WTC11 (cell line): Measurements from ENCODE around the gene PDE4A. TPM values are rescaled to one million over a fixed set of nuclear protein-coding genes. Genes with fewer than 3 reads are reported as not detected.

Experiments used
- ATAC-seq: fragments of 200-7000 bp; cut with Tn5 transposase; 2 replicates; pipeline ENCODE4 v1.10.0; 2021; ENCODE audit warnings: mild to moderate bottlenecking, moderate library complexity
- CTCF ChIA-PET: fragments of 300-600 bp; sonication (Branson Sonifier 250); formaldehyde crosslinking; loops from one replicate; lab custom pipeline; 2021; ENCODE audit warnings: antibody characterized with exemption; lab: Charles Lee
- POLR2A ChIA-PET: fragments of 350-600 bp; sonication (Branson Sonifier 250); formaldehyde crosslinking; loops from one replicate; lab custom pipeline; 2021; ENCODE audit warnings: antibody characterized with exemption; lab: Charles Lee
- DNase-seq: peaks from one replicate; pipeline ENCODE4 v3.0.0; 2021; ENCODE audit warnings: low spot score
- H3K27ac Mint-ChIP-seq: 2 replicates; pipeline ENCODE4 v1.8.0; 2021; ENCODE audit warnings: mixed read lengths
- H3K27me3 Mint-ChIP-seq: 2 replicates; pipeline ENCODE4 v1.8.0; 2021; ENCODE audit warnings: low read depth, mild to moderate bottlenecking, moderate library complexity, mixed read lengths
- H3K36me3 Mint-ChIP-seq: 2 replicates; pipeline ENCODE4 v1.8.0; 2021; ENCODE audit warnings: mixed read lengths
- H3K4me1 Mint-ChIP-seq: 2 replicates; pipeline ENCODE4 v1.8.0; 2022; ENCODE audit warnings: mixed read lengths
- H3K4me3 Mint-ChIP-seq: 2 replicates; pipeline ENCODE4 v1.8.0; 2021; ENCODE audit warnings: mild to moderate bottlenecking, moderate library complexity, mixed read lengths
- H3K9me3 Mint-ChIP-seq: 2 replicates; pipeline ENCODE4 v1.8.0; 2021; ENCODE audit warnings: mixed read lengths
- CTCF ChIP-seq: fragments of 200-600 bp; IDR thresholded peaks from 2 replicates; pipeline ENCODE4 v1.8.0; 2022; ENCODE audit warnings: antibody characterized with exemption
- GTF2I ChIP-seq: fragments of 250-450 bp; sonication (Bioruptor Pico); conservative IDR thresholded peaks from 2 replicates; pipeline ENCODE4 v1.4.0; 2021; ENCODE audit warnings: mild to moderate bottlenecking
- HMGA2 ChIP-seq: fragments of 250-450 bp; sonication (Bioruptor Pico); IDR thresholded peaks from 2 replicates; pipeline ENCODE4 v1.4.0; 2021; ENCODE audit warnings: mild to moderate bottlenecking, moderate library complexity
- NFATC4 ChIP-seq: fragments of 250-450 bp; sonication (Bioruptor Pico); IDR thresholded peaks from 2 replicates; pipeline ENCODE4 v1.9.0; 2021; ENCODE audit warnings: mild to moderate bottlenecking
- RELA ChIP-seq: sonication (generic); formaldehyde crosslinking; IDR thresholded peaks from 2 replicates; pipeline ENCODE4 v1.8.1; 2022; ENCODE audit warnings: missing genetic modification reagents, mild to moderate bottlenecking, borderline replicate concordance
- SMAD4 ChIP-seq: sonication (generic); formaldehyde crosslinking; IDR thresholded peaks from 2 replicates; pipeline ENCODE4 v1.8.0; 2022; ENCODE audit warnings: mild to moderate bottlenecking, missing genetic modification reagents
- TP53 ChIP-seq: sonication (generic); formaldehyde crosslinking; IDR thresholded peaks from 2 replicates; pipeline ENCODE4 v1.8.1; 2023; ENCODE audit warnings: mild to moderate bottlenecking, missing genetic modification reagents
- USF1 ChIP-seq: sonication (generic); formaldehyde crosslinking; IDR thresholded peaks from 2 replicates; pipeline ENCODE4 v1.8.0; 2022; ENCODE audit warnings: mild to moderate bottlenecking, missing genetic modification reagents
- ZBTB21 ChIP-seq: sonication (generic); formaldehyde crosslinking; IDR thresholded peaks from 2 replicates; pipeline ENCODE4 v1.8.1; 2023; ENCODE audit warnings: mild to moderate bottlenecking, missing genetic modification reagents, borderline replicate concordance
- ZBTB43 ChIP-seq: sonication (generic); formaldehyde crosslinking; IDR thresholded peaks from 2 replicates; pipeline ENCODE4 v1.8.1; 2023; ENCODE audit warnings: mild to moderate bottlenecking, missing genetic modification reagents
- ZNF121 ChIP-seq: sonication (generic); formaldehyde crosslinking; IDR thresholded peaks from 2 replicates; pipeline ENCODE4 v1.8.0; 2023; ENCODE audit warnings: missing genetic modification reagents
- ZNF317 ChIP-seq: sonication (generic); formaldehyde crosslinking; IDR thresholded peaks from 2 replicates; pipeline ENCODE4 v1.8.1; 2023; ENCODE audit warnings: low read depth, mild to moderate bottlenecking, moderate library complexity, missing genetic modification reagents, borderline replicate concordance
- ZNF416 ChIP-seq: fragments of 250-450 bp; sonication (Bioruptor Pico); IDR thresholded peaks from 2 replicates; pipeline ENCODE4 v1.9.0; 2021; ENCODE audit warnings: mild to moderate bottlenecking, inconsistent platforms
- ZNF423 ChIP-seq: fragments of 250-450 bp; sonication (Bioruptor Pico); IDR thresholded peaks from 2 replicates; pipeline ENCODE4 v2.1.2; 2022; ENCODE audit warnings: mild to moderate bottlenecking, moderate library complexity
- ZNF425 ChIP-seq: fragments of 250-450 bp; sonication (Bioruptor Pico); conservative IDR thresholded peaks from 2 replicates; pipeline ENCODE4 v1.9.0; 2021; ENCODE audit warnings: mild to moderate bottlenecking
- total RNA-seq: library from RNA; stranded (reverse); gene quantifications from 3 replicates; pipeline ENCODE4 v1.2.3, GENCODE V29; 2021
- TF ChIP-seq, protein P1 (sequence below): sonication (generic); formaldehyde crosslinking; IDR thresholded peaks from 2 replicates; pipeline ENCODE4 v1.8.1; 2023; ENCODE audit warnings: mild to moderate bottlenecking, missing genetic modification reagents, moderate library complexity
- TF ChIP-seq, protein P2 (sequence below): sonication (generic); formaldehyde crosslinking; IDR thresholded peaks from 2 replicates; pipeline ENCODE4 v1.8.1; 2022; ENCODE audit warnings: low read depth, mild to moderate bottlenecking, moderate library complexity, missing genetic modification reagents, borderline replicate concordance
- TF ChIP-seq, protein P3 (sequence below): sonication (generic); formaldehyde crosslinking; IDR thresholded peaks from 2 replicates; pipeline ENCODE4 v1.8.1; 2023; ENCODE audit warnings: mild to moderate bottlenecking, moderate library complexity, missing genetic modification reagents

PDE4A gene
- total RNA-seq, 1 experiment from 2014 or later, result 5.9 TPM

DNA sequence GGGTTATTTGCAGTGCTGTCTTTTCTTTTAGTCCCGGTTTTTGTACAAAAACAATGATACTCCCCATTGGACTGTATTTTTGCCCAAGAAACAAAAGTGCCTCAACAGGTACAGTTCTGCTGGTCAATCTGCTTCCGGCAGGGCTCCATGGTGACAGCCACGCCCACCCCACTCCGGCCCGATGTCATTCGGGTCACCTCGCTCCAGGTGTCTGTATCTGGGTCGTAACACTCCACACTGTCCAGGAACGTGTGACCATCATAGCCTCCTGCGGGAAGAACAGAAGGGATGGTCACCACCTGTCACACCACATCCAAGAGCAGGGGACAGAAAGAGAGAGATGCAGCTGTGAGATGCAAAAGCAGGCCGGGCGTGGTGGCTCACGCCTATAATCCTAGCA lies 66.2 kb downstream of the PDE4A start:
- no peak for ATAC-seq
- Mint-ChIP-seq H3K9me3 (no peaks in the 10 kb centered on the region), H3K4me3 (no peak overlapping the region)
- CTCF ChIA-PET, result interaction anchor here (1.2 kb wide), 1 partner anchor 195 kb away, joined by 3 read pairs; no protein-coding TSS in a partner anchor
- POLR2A ChIA-PET, result no interaction called here
- TF ChIP-seq RELA (CRISPR knock-in tag), result no peak
- TF ChIP-seq HMGA2 (CRISPR knock-in tag), result no peak
- TF ChIP-seq CTCF, result no peak
- no peak for TF ChIP-seq ZNF425 (CRISPR knock-in tag)
- no peak for TF ChIP-seq ZBTB21 (CRISPR knock-in tag)
- TF ChIP-seq, all 79 proteins: peak for 0
- DNase-seq, result no peak
- no peaks in the 10 kb centered on the region for H3K4me1 Mint-ChIP-seq
- 0 out of 2 replicates have a peak overlapping the region, but pooled peaks have one; percentile 23 for H3K27ac Mint-ChIP-seq
- no peaks in the 10 kb centered on the region for H3K27me3 Mint-ChIP-seq
- H3K36me3 Mint-ChIP-seq, result peaks cover 42% of the 10 kb centered on the region

GRCh38 chr19:10491472-10492047 lies 71.2 kb downstream of the PDE4A start:
- ATAC-seq, result no peak
- H3K27me3 Mint-ChIP-seq, result no peaks in the 10 kb centered on the region
- ChIA-PET CTCF (interaction anchor here (0.9 to 1.7 kb wide), 9 partner anchors 8 to 208 kb away, joined by 3 to 12 read pairs (median 4); no protein-coding TSS in a partner anchor), POLR2A (no interaction called here)
- H3K4me3 Mint-ChIP-seq, result no peak overlapping the region
- H3K27ac Mint-ChIP-seq, result peak overlapping the region; percentile 63; the same call in 1 of the 2 replicates
- no peak for DNase-seq
- H3K9me3 Mint-ChIP-seq, result no peaks in the 10 kb centered on the region
- H3K4me1 Mint-ChIP-seq, result no peaks in the 10 kb centered on the region
- H3K36me3 Mint-ChIP-seq, result peaks cover 46% of the 10 kb centered on the region
- 0 out of 2 replicates have a peak, but pooled peaks have one; percentile 27 for TF ChIP-seq RELA (CRISPR knock-in tag)
- TF ChIP-seq USF1 (CRISPR knock-in tag), result no peak
- TF ChIP-seq, protein P1, sequence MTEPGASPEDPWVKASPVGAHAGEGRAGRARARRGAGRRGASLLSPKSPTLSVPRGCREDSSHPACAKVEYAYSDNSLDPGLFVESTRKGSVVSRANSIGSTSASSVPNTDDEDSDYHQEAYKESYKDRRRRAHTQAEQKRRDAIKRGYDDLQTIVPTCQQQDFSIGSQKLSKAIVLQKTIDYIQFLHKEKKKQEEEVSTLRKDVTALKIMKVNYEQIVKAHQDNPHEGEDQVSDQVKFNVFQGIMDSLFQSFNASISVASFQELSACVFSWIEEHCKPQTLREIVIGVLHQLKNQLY, result no peak
- no peak for TF ChIP-seq NFATC4 (CRISPR knock-in tag)

GRCh38 chr19:10497371-10497770 lies 77.0 kb downstream of the PDE4A start:
- POLR2A ChIA-PET, result no interaction called here
- CTCF ChIA-PET, result no interaction called here
- no peaks in the 10 kb centered on the region for H3K27me3 Mint-ChIP-seq
- no peak overlapping the region for H3K4me3 Mint-ChIP-seq
- no peaks in the 10 kb centered on the region for H3K9me3 Mint-ChIP-seq
- H3K36me3 Mint-ChIP-seq, result peaks cover 32% of the 10 kb centered on the region
- DNase-seq (no peak), ATAC-seq (no peak)
- peak overlapping the region; percentile 66; the same call in 1 of the 2 replicates for H3K27ac Mint-ChIP-seq
- peaks cover 22% of the 10 kb centered on the region for H3K4me1 Mint-ChIP-seq
- TF ChIP-seq USF1 (CRISPR knock-in tag) (no peak), ZNF121 (CRISPR knock-in tag) (no peak), ZNF317 (CRISPR knock-in tag) (no peak), TP53 (CRISPR knock-in tag) (no peak), SMAD4 (CRISPR knock-in tag) (no peak), ZBTB21 (CRISPR knock-in tag) (no peak), GTF2I (CRISPR knock-in tag) (no peak), ZBTB43 (CRISPR knock-in tag) (no peak), ZNF423 (CRISPR knock-in tag) (no peak), ZNF416 (no peak)
- TF ChIP-seq, protein P2, sequence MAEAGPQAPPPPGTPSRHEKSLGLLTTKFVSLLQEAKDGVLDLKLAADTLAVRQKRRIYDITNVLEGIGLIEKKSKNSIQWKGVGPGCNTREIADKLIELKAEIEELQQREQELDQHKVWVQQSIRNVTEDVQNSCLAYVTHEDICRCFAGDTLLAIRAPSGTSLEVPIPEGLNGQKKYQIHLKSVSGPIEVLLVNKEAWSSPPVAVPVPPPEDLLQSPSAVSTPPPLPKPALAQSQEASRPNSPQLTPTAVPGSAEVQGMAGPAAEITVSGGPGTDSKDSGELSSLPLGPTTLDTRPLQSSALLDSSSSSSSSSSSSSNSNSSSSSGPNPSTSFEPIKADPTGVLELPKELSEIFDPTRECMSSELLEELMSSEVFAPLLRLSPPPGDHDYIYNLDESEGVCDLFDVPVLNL, result no peak
- TF ChIP-seq, protein P3, sequence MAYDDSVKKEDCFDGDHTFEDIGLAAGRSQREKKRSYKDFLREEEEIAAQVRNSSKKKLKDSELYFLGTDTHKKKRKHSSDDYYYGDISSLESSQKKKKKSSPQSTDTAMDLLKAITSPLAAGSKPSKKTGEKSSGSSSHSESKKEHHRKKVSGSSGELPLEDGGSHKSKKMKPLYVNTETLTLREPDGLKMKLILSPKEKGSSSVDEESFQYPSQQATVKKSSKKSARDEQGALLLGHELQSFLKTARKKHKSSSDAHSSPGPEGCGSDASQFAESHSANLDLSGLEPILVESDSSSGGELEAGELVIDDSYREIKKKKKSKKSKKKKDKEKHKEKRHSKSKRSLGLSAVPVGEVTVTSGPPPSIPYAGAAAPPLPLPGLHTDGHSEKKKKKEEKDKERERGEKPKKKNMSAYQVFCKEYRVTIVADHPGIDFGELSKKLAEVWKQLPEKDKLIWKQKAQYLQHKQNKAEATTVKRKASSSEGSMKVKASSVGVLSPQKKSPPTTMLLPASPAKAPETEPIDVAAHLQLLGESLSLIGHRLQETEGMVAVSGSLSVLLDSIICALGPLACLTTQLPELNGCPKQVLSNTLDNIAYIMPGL, result no peak
